Measurements from ENCODE around the gene MRPS33. TPM values are rescaled to one million over a fixed set of nuclear protein-coding genes. Genes with fewer than 3 reads are reported as not detected.

MRPS33 gene
- total and polyA plus RNA-seq, 2 donors = 79.2 to 89.6 TPM

DNA sequence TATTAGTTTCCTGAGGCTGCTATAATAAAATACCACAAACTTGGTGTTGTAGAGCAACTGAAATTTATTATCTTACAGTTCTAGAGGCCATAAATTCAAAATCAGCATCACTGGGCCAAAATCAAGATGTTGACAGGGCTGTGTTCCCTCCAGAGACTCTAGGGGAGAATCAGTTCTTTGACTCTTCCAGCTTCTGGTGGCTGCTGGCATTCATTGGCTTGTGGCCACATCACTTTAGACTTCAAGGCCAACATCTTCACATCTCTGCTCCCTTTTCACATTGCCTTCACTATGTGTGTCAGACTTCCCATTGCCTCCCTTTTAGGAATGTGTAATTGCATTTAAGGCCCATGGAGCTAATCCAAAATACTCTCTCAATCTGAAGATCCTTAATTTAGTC lies 1.6 kb upstream of the MRPS33 start:
- no peak overlapping the region for H3K4me3 ChIP-seq (ENCODE audit: low read length in 2 of 2)
- H3K9me3 ChIP-seq (ENCODE audit: control insufficient read depth in 2 of 2, insufficient read depth in 1 of 2, low read length in 1 of 2) = no peaks in the 10 kb centered on the region
- peaks cover 6 to 8% of the 10 kb centered on the region in 2 donors for H3K4me1 ChIP-seq (ENCODE audit: control insufficient read depth in 2 of 2, insufficient read depth in 2 of 2, low read length in 2 of 2)
- no peaks in the 10 kb centered on the region for H3K36me3 ChIP-seq (ENCODE audit: control insufficient read depth in 2 of 2, insufficient read depth in 2 of 2, low read length in 1 of 2)
- no peak for DNase-seq (ENCODE audit: low read depth in 6 of 9, low spot score in 9 of 9)
- H3K27ac ChIP-seq (ENCODE audit: low read depth in 1 of 2, low read length in 1 of 2) = no peak overlapping the region
- H3K27me3 ChIP-seq (ENCODE audit: control insufficient read depth in 2 of 2, insufficient read depth in 1 of 2, low read length in 1 of 2) = peaks cover 0 to 6% of the 10 kb centered on the region in 2 donors

GRCh38 chr7:141014125-141014523 lies 628 bp downstream of the MRPS33 start:
- DNase-seq (ENCODE audit: low read depth in 6 of 9, low spot score in 9 of 9) = peak in 1 of 9 donors; percentile 7
- WGBS = 3% methylated on average over 14 of the region's 14 CpGs
- no peaks in the 10 kb centered on the region for H3K9me3 ChIP-seq (ENCODE audit: control insufficient read depth in 2 of 2, insufficient read depth in 1 of 2, low read length in 1 of 2)
- H3K4me3 ChIP-seq (ENCODE audit: low read length in 2 of 2) = peak overlapping the region; percentile 65 to 67
- peaks cover 6 to 8% of the 10 kb centered on the region in 2 donors for H3K4me1 ChIP-seq (ENCODE audit: control insufficient read depth in 2 of 2, insufficient read depth in 2 of 2, low read length in 2 of 2)
- peaks cover 3 to 9% of the 10 kb centered on the region in 2 donors for H3K36me3 ChIP-seq (ENCODE audit: control insufficient read depth in 2 of 2, insufficient read depth in 2 of 2, low read length in 1 of 2)
- H3K27ac ChIP-seq (ENCODE audit: low read depth in 1 of 2, low read length in 1 of 2) = peak overlapping the region; percentile 88 to 89
- H3K27me3 ChIP-seq (ENCODE audit: control insufficient read depth in 2 of 2, insufficient read depth in 1 of 2, low read length in 1 of 2) = peaks cover 0 to 6% of the 10 kb centered on the region in 2 donors

DNA sequence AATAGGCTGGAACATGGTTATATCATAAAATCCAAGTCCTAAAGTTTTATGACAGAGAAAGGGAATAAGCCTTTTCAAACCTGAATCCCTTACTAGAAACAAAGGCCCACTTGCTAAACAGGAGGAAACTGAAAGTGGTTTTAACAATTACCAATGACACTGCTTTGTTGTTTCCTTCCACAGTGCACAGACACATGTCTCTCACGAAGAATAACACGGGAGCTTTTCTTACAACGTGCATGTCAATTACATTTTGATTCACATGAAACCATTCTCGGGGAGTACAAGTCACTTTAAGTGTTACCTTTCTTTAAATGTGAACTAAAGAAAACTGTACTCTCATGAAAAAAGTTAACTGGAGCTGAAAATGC lies 1.4 kb downstream of the MRPS33 start:
- Histone ChIP-seq H3K4me1 (ENCODE audit: control insufficient read depth in 2 of 2, insufficient read depth in 2 of 2, low read length in 2 of 2) (peaks cover 6 to 8% of the 10 kb centered on the region in 2 donors), H3K4me3 (ENCODE audit: low read length in 2 of 2) (no peak overlapping the region), H3K27ac (ENCODE audit: low read depth in 1 of 2, low read length in 1 of 2) (no peak overlapping the region), H3K9me3 (ENCODE audit: control insufficient read depth in 2 of 2, insufficient read depth in 1 of 2, low read length in 1 of 2) (no peaks in the 10 kb centered on the region), H3K36me3 (ENCODE audit: control insufficient read depth in 2 of 2, insufficient read depth in 2 of 2, low read length in 1 of 2) (peaks cover 3 to 9% of the 10 kb centered on the region in 2 donors), H3K27me3 (ENCODE audit: control insufficient read depth in 2 of 2, insufficient read depth in 1 of 2, low read length in 1 of 2) (peaks cover 0 to 6% of the 10 kb centered on the region in 2 donors)
- 73% methylated on average over 4 of the region's 4 CpGs for WGBS
- DNase-seq (ENCODE audit: low read depth in 6 of 9, low spot score in 9 of 9) = peak in 2 of 9 donors; percentile 9 to 10

GRCh38 chr7:141012696-141013344 lies 1.9 kb downstream of the MRPS33 start:
- Histone ChIP-seq H3K27ac (ENCODE audit: low read depth in 1 of 2, low read length in 1 of 2) (no peak overlapping the region), H3K4me3 (ENCODE audit: low read length in 2 of 2) (no peak overlapping the region), H3K9me3 (ENCODE audit: control insufficient read depth in 2 of 2, insufficient read depth in 1 of 2, low read length in 1 of 2) (no peaks in the 10 kb centered on the region), H3K27me3 (ENCODE audit: control insufficient read depth in 2 of 2, insufficient read depth in 1 of 2, low read length in 1 of 2) (peaks cover 0 to 4% of the 10 kb centered on the region in 2 donors), H3K4me1 (ENCODE audit: control insufficient read depth in 2 of 2, insufficient read depth in 2 of 2, low read length in 2 of 2) (peaks cover 6 to 8% of the 10 kb centered on the region in 2 donors), H3K36me3 (ENCODE audit: control insufficient read depth in 2 of 2, insufficient read depth in 2 of 2, low read length in 1 of 2) (peaks cover 3 to 9% of the 10 kb centered on the region in 2 donors)
- no peak for DNase-seq (ENCODE audit: low read depth in 6 of 9, low spot score in 9 of 9)
- 95% methylated on average over 2 of the region's 2 CpGs for WGBS

DNA sequence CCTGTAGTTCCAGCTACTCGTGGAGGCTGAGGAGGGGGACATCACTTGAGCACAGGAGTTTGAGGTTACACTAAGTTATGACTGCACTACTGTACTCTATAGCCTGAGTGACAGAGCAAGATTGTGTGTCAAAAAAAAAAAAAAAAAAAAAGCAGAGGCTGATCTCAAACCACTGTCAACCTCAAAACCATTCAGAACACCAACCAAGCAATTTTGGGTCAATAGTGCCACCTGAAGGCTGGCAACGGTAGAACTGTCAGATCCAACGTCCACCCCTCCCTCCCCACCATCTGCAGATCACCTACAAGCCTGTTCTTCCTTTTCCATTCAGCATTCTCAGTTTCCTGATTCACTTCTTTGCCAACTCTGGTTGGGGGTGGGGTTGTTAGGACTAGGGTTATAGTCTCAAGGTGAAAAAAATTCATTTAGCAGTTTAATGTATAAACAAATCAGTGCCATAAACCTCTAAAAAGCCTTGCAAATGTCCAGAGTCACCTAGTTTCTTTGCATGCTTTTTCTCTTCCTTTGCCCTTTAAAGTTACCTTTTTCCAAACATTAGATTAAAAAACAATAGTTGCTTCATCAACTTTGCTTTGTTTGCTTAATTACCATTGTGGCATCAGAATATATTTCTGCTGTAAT lies 2.6 kb downstream of the MRPS33 start:
- Histone ChIP-seq H3K4me1 (ENCODE audit: control insufficient read depth in 2 of 2, insufficient read depth in 2 of 2, low read length in 2 of 2) (peaks cover 6 to 8% of the 10 kb centered on the region in 2 donors), H3K36me3 (ENCODE audit: control insufficient read depth in 2 of 2, insufficient read depth in 2 of 2, low read length in 1 of 2) (peaks cover 8 to 14% of the 10 kb centered on the region in 2 donors), H3K27me3 (ENCODE audit: control insufficient read depth in 2 of 2, insufficient read depth in 1 of 2, low read length in 1 of 2) (peaks cover 0 to 4% of the 10 kb centered on the region in 2 donors), H3K9me3 (ENCODE audit: control insufficient read depth in 2 of 2, insufficient read depth in 1 of 2, low read length in 1 of 2) (no peaks in the 10 kb centered on the region), H3K27ac (ENCODE audit: low read depth in 1 of 2, low read length in 1 of 2) (no peak overlapping the region), H3K4me3 (ENCODE audit: low read length in 2 of 2) (no peak overlapping the region)
- WGBS = 22% methylated on average over 3 of the region's 3 CpGs
- peak; percentile 38 to 89 (median 69) for DNase-seq (ENCODE audit: low read depth in 6 of 9, low spot score in 9 of 9)

- WGBS = 88% methylated on average over 4 of the region's 4 CpGs
Observed at GRCh38 chr7:141011443-141011842, 3.3 kb downstream of the MRPS33 start.

GRCh38 chr7:141003172-141004065 lies 11.3 kb downstream of the MRPS33 start:
- WGBS = 92% methylated on average over 8 of the region's 8 CpGs
- no peak for DNase-seq (ENCODE audit: low read depth in 6 of 9, low spot score in 9 of 9)
- no peak overlapping the region for H3K4me3 ChIP-seq (ENCODE audit: low read length in 2 of 2)
- no peaks in the 10 kb centered on the region for H3K4me1 ChIP-seq (ENCODE audit: control insufficient read depth in 2 of 2, insufficient read depth in 2 of 2, low read length in 2 of 2)
- no peaks in the 10 kb centered on the region for H3K9me3 ChIP-seq (ENCODE audit: control insufficient read depth in 2 of 2, insufficient read depth in 1 of 2, low read length in 1 of 2)
- no peak overlapping the region for H3K27ac ChIP-seq (ENCODE audit: low read depth in 1 of 2, low read length in 1 of 2)
- no peaks in the 10 kb centered on the region for H3K27me3 ChIP-seq (ENCODE audit: control insufficient read depth in 2 of 2, insufficient read depth in 1 of 2, low read length in 1 of 2)
- H3K36me3 ChIP-seq (ENCODE audit: control insufficient read depth in 2 of 2, insufficient read depth in 2 of 2, low read length in 1 of 2) = peaks cover 5 to 12% of the 10 kb centered on the region in 2 donors

More at GRCh38 chr7:141011443-141011842, 3.3 kb downstream of the MRPS33 start:
- Histone ChIP-seq H3K4me1 (ENCODE audit: control insufficient read depth in 2 of 2, insufficient read depth in 2 of 2, low read length in 2 of 2) (peaks cover 6 to 8% of the 10 kb centered on the region in 2 donors), H3K36me3 (ENCODE audit: control insufficient read depth in 2 of 2, insufficient read depth in 2 of 2, low read length in 1 of 2) (peaks cover 8 to 21% of the 10 kb centered on the region in 2 donors), H3K27ac (ENCODE audit: low read depth in 1 of 2, low read length in 1 of 2) (no peak overlapping the region), H3K27me3 (ENCODE audit: control insufficient read depth in 2 of 2, insufficient read depth in 1 of 2, low read length in 1 of 2) (peaks cover 0 to 3% of the 10 kb centered on the region in 2 donors), H3K9me3 (ENCODE audit: control insufficient read depth in 2 of 2, insufficient read depth in 1 of 2, low read length in 1 of 2) (no peaks in the 10 kb centered on the region), H3K4me3 (ENCODE audit: low read length in 2 of 2) (no peak overlapping the region)
- no peak for DNase-seq (ENCODE audit: low read depth in 6 of 9, low spot score in 9 of 9)

- Histone ChIP-seq H3K36me3 (ENCODE audit: control insufficient read depth in 2 of 2, insufficient read depth in 2 of 2, low read length in 1 of 2) (peaks cover 0 to under 1% of the 10 kb centered on the region in 2 donors), H3K9me3 (ENCODE audit: control insufficient read depth in 2 of 2, insufficient read depth in 1 of 2, low read length in 1 of 2) (no peaks in the 10 kb centered on the region), H3K27me3 (ENCODE audit: control insufficient read depth in 2 of 2, insufficient read depth in 1 of 2, low read length in 1 of 2) (no peaks in the 10 kb centered on the region), H3K4me3 (ENCODE audit: low read length in 2 of 2) (no peak overlapping the region), H3K4me1 (ENCODE audit: control insufficient read depth in 2 of 2, insufficient read depth in 2 of 2, low read length in 2 of 2) (no peaks in the 10 kb centered on the region), H3K27ac (ENCODE audit: low read depth in 1 of 2, low read length in 1 of 2) (no peak overlapping the region)
- DNase-seq (ENCODE audit: low read depth in 6 of 9, low spot score in 9 of 9) = no peak
- 87% methylated on average over 1 of the region's 1 CpG for WGBS
Observed at GRCh38 chr7:141001546-141001945, 13.2 kb downstream of the MRPS33 start.

- Histone ChIP-seq H3K4me1 (ENCODE audit: control insufficient read depth in 2 of 2, insufficient read depth in 2 of 2, low read length in 2 of 2) (no peaks in the 10 kb centered on the region), H3K27ac (ENCODE audit: low read depth in 1 of 2, low read length in 1 of 2) (no peak overlapping the region), H3K9me3 (ENCODE audit: control insufficient read depth in 2 of 2, insufficient read depth in 1 of 2, low read length in 1 of 2) (no peaks in the 10 kb centered on the region), H3K4me3 (ENCODE audit: low read length in 2 of 2) (no peak overlapping the region), H3K36me3 (ENCODE audit: control insufficient read depth in 2 of 2, insufficient read depth in 2 of 2, low read length in 1 of 2) (no peaks in the 10 kb centered on the region), H3K27me3 (ENCODE audit: control insufficient read depth in 2 of 2, insufficient read depth in 1 of 2, low read length in 1 of 2) (no peaks in the 10 kb centered on the region)
- DNase-seq (ENCODE audit: low read depth in 6 of 9, low spot score in 9 of 9) = no peak
- 99% methylated on average over 3 of the region's 3 CpGs for WGBS
Observed at GRCh38 chr7:141001122-141001521, 13.6 kb downstream of the MRPS33 start.

All from thymus (tissue), 11 donors.